ENCODE measurements around the gene CYP2W1. TPM values are rescaled to one million over a fixed set of nuclear protein-coding genes. Genes with fewer than 3 reads are reported as not detected.

The CYP2W1 gene
- polyA plus RNA-seq, 2 of the 4 experiments (the other 2 are of a cell fraction) = not detected

DNA sequence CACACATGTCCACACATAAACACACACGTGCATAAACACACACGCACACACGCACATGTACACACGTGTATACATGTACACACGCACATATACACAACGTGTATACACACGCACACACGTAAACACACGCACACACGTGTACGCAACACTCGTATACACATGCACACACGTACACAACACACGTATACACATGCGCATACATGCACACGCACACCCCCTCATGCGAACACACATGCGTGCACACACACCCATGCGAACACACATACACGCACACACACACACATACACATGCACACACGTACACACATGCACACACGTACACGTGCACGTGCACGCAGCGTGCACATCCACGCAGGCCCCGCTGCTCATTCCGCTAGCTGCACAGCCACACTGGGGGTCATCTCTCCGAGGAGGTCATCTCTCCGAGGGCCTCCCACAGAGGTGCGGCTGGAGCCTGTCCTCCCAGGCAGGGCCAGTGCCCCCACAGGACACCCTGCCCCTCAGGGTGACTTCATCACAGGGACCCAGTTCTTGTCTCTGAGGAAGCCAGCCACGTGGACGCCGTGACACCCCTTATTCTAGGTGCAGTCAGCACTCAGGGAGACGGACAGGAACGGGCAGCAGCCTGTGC, 25.9 kb downstream of the CYP2W1 start:
- no peak for DNase-seq (ENCODE audit: low read depth in 1 of 2, low spot score in 1 of 2)
- Histone ChIP-seq H3K4me3 (no peak overlapping the region), H3K4me2 (no peak overlapping the region), H3K4me1 (no peaks in the 10 kb centered on the region), H3K9me3 (no peaks in the 10 kb centered on the region), H3K27ac (no peak overlapping the region)
- POLR2A ChIA-PET = no interaction called here
- ATAC-seq = no peak
- CTCF ChIA-PET = interaction anchor here (1.1 to 3.8 kb wide), 4 partner anchors 10 to 174 kb away, joined by 3 to 37 read pairs (median 5); no protein-coding TSS in a partner anchor
- FAIRE-seq = no peak
- WGBS (ENCODE audit: missing lambda C conversion rate) = 88% methylated on average over 37 of the region's 37 CpGs
- TF ChIP-seq NR3C1 (IDR thresholded peaks at IDR 0.05) (no peak), NPAS2 (CRISPR knock-in tag; IDR thresholded peaks at IDR 0.05; ENCODE audit: borderline replicate concordance) (no peak), ZC3H11A (IDR thresholded peaks at IDR 0.05) (no peak), JUNB (IDR thresholded peaks at IDR 0.05) (no peak), KDM1A (IDR thresholded peaks at IDR 0.05; ENCODE audit: low read depth) (no peak), HEYL (CRISPR knock-in tag; IDR thresholded peaks at IDR 0.05) (no peak)

- no peak overlapping the region for H3K27ac ChIP-seq
- ATAC-seq = no peak
- no peak for DNase-seq (ENCODE audit: low read depth in 1 of 2, low spot score in 1 of 2)
- POLR2A ChIA-PET = no interaction called here
- TF ChIP-seq ZSCAN20 (CRISPR knock-in tag; IDR thresholded peaks at IDR 0.05) (no peak), FOSB (CRISPR knock-in tag; IDR thresholded peaks at IDR 0.05) (no peak), ZC3H11A (IDR thresholded peaks at IDR 0.05) (no peak), SMC3 (IDR thresholded peaks at IDR 0.05) (no peak), POLR2A (IDR thresholded peaks at IDR 0.05; ENCODE audit: low read length) (no peak), ESRRA (IDR thresholded peaks at IDR 0.05; ENCODE audit: borderline replicate concordance, low read length) (no peak)
- TF ChIP-seq, protein P1, sequence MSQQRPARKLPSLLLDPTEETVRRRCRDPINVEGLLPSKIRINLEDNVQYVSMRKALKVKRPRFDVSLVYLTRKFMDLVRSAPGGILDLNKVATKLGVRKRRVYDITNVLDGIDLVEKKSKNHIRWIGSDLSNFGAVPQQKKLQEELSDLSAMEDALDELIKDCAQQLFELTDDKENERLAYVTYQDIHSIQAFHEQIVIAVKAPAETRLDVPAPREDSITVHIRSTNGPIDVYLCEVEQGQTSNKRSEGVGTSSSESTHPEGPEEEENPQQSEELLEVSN (IDR thresholded peaks at IDR 0.05; ENCODE audit: borderline replicate concordance, low read depth) = no peak
- CTCF ChIA-PET = interaction anchor here (1.1 to 3.8 kb wide), 2 partner anchors 16 to 56 kb away, joined by 5 to 37 read pairs; no protein-coding TSS in a partner anchor
- no peaks in the 10 kb centered on the region for H3K9me3 ChIP-seq
- no peak for FAIRE-seq
- 98% methylated on average over 22 of the region's 22 CpGs for WGBS (ENCODE audit: missing lambda C conversion rate)
- H3K4me2 ChIP-seq = no peak overlapping the region
- H3K4me3 ChIP-seq = no peak overlapping the region
- H3K4me1 ChIP-seq = no peaks in the 10 kb centered on the region
Measured at GRCh38 chr7:1009747-1010146, 26.8 kb downstream of the CYP2W1 start.

- FAIRE-seq (no peak), DNase-seq (ENCODE audit: low read depth in 1 of 2, low spot score in 1 of 2) (no peak), ATAC-seq (no peak)
- Histone ChIP-seq H3K9me3 (no peaks in the 10 kb centered on the region), H3K4me1 (no peaks in the 10 kb centered on the region), H3K4me2 (no peak overlapping the region), H3K27ac (no peak overlapping the region), H3K4me3 (no peak overlapping the region)
- ChIA-PET CTCF (interaction anchor here (1.1 to 3.8 kb wide), 2 partner anchors 16 to 55 kb away, joined by 5 to 37 read pairs; no protein-coding TSS in a partner anchor), POLR2A (no interaction called here)
- TF ChIP-seq ZSCAN20 (CRISPR knock-in tag; IDR thresholded peaks at IDR 0.05) (no peak), TFCP2L1 (CRISPR knock-in tag; IDR thresholded peaks at IDR 0.05) (no peak), MAFK (IDR thresholded peaks at IDR 0.05; ENCODE audit: partially characterized antibody) (no peak)
- TF ChIP-seq, protein P2, sequence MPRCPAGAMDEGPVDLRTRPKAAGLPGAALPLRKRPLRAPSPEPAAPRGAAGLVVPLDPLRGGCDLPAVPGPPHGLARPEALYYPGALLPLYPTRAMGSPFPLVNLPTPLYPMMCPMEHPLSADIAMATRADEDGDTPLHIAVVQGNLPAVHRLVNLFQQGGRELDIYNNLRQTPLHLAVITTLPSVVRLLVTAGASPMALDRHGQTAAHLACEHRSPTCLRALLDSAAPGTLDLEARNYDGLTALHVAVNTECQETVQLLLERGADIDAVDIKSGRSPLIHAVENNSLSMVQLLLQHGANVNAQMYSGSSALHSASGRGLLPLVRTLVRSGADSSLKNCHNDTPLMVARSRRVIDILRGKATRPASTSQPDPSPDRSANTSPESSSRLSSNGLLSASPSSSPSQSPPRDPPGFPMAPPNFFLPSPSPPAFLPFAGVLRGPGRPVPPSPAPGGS (IDR thresholded peaks at IDR 0.05) = no peak
- 77% methylated on average over 7 of the region's 13 CpGs for WGBS (ENCODE audit: missing lambda C conversion rate)
Measured at GRCh38 chr7:1010226-1010625, 27.2 kb downstream of the CYP2W1 start.

GRCh38 chr7:1011297-1012003, 28.5 kb downstream of the CYP2W1 start:
- Histone ChIP-seq H3K4me2 (no peak overlapping the region), H3K4me1 (no peaks in the 10 kb centered on the region), H3K27ac (no peak overlapping the region), H3K9me3 (no peaks in the 10 kb centered on the region), H3K4me3 (no peak overlapping the region)
- CTCF ChIA-PET = interaction anchor here (1.2 to 3.5 kb wide), 3 partner anchors 19 to 54 kb away, joined by 3 to 27 read pairs (median 6); no protein-coding TSS in a partner anchor
- ATAC-seq (no peak), DNase-seq (ENCODE audit: low read depth in 1 of 2, low spot score in 1 of 2) (no peak), FAIRE-seq (no peak)
- POLR2A ChIA-PET = no interaction called here
- WGBS (ENCODE audit: missing lambda C conversion rate) = 89% methylated on average over 6 of the region's 13 CpGs
- TF ChIP-seq, protein P3, sequence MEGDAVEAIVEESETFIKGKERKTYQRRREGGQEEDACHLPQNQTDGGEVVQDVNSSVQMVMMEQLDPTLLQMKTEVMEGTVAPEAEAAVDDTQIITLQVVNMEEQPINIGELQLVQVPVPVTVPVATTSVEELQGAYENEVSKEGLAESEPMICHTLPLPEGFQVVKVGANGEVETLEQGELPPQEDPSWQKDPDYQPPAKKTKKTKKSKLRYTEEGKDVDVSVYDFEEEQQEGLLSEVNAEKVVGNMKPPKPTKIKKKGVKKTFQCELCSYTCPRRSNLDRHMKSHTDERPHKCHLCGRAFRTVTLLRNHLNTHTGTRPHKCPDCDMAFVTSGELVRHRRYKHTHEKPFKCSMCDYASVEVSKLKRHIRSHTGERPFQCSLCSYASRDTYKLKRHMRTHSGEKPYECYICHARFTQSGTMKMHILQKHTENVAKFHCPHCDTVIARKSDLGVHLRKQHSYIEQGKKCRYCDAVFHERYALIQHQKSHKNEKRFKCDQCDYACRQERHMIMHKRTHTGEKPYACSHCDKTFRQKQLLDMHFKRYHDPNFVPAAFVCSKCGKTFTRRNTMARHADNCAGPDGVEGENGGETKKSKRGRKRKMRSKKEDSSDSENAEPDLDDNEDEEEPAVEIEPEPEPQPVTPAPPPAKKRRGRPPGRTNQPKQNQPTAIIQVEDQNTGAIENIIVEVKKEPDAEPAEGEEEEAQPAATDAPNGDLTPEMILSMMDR (IDR thresholded peaks at IDR 0.05) = no peak
- TF ChIP-seq CEBPB (IDR thresholded peaks at IDR 0.05) (no peak), MAZ (IDR thresholded peaks at IDR 0.05; ENCODE audit: borderline replicate concordance, low read depth, low read length) (no peak), POLR2A (IDR thresholded peaks at IDR 0.05; ENCODE audit: low read length) (no peak), EHMT2 (IDR thresholded peaks at IDR 0.05; ENCODE audit: low read depth) (no peak), NR3C1 (IDR thresholded peaks at IDR 0.05) (no peak), POLR2AphosphoS2 (conservative IDR thresholded peaks at IDR 0.05; ENCODE audit: low read length) (no peak)
- TF ChIP-seq, protein P4, sequence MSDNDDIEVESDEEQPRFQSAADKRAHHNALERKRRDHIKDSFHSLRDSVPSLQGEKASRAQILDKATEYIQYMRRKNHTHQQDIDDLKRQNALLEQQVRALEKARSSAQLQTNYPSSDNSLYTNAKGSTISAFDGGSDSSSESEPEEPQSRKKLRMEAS (IDR thresholded peaks at IDR 0.05) = no peak
- TF ChIP-seq, protein P2 (IDR thresholded peaks at IDR 0.05) = no peak
- TF ChIP-seq, protein P5, sequence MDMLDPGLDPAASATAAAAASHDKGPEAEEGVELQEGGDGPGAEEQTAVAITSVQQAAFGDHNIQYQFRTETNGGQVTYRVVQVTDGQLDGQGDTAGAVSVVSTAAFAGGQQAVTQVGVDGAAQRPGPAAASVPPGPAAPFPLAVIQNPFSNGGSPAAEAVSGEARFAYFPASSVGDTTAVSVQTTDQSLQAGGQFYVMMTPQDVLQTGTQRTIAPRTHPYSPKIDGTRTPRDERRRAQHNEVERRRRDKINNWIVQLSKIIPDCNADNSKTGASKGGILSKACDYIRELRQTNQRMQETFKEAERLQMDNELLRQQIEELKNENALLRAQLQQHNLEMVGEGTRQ (IDR thresholded peaks at IDR 0.05) = no peak
